ENCODE data around the gene GAB1.
A peak's percentile ranks its signal among the peaks of the same experiment; 100 is the strongest.

DNA sequence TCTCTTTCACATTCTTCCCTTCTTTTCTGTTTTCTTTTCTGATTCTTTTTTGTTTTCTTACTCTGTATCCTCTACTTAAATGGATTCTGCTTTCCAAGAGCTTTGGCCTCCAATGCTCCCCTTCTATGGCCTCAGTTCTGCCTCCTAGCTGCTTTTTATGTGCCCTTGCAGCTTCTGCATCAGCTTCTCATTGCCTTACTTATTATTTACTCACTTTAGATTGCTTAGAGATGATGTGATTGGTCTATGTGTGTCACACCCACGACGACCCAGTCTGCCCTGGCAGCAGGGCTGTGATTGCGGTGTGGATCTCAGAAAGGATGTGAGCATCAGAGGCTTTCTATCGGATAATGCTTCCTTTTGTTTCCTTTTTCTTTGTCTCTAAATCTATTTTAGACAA is 105.0 kb downstream of the GAB1 start:
- no peak for TF ChIP-seq POLR2A (IDR thresholded peaks at IDR 0.05)
- TF ChIP-seq, protein P1, sequence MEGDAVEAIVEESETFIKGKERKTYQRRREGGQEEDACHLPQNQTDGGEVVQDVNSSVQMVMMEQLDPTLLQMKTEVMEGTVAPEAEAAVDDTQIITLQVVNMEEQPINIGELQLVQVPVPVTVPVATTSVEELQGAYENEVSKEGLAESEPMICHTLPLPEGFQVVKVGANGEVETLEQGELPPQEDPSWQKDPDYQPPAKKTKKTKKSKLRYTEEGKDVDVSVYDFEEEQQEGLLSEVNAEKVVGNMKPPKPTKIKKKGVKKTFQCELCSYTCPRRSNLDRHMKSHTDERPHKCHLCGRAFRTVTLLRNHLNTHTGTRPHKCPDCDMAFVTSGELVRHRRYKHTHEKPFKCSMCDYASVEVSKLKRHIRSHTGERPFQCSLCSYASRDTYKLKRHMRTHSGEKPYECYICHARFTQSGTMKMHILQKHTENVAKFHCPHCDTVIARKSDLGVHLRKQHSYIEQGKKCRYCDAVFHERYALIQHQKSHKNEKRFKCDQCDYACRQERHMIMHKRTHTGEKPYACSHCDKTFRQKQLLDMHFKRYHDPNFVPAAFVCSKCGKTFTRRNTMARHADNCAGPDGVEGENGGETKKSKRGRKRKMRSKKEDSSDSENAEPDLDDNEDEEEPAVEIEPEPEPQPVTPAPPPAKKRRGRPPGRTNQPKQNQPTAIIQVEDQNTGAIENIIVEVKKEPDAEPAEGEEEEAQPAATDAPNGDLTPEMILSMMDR (IDR thresholded peaks at IDR 0.05), result peak in 2 of 12 donors; percentile 16 to 24

Data from heart left ventricle (tissue), 13 donors.